Measurements from ENCODE around the gene HOXD12. TPM values are rescaled to one million over a fixed set of nuclear protein-coding genes. Genes with fewer than 3 reads are reported as not detected.
A peak's percentile ranks its signal among the peaks of the same experiment; 100 is the strongest.

The HOXD12 gene
- total RNA-seq, 1 donor from 2014 or later = not detected

DNA sequence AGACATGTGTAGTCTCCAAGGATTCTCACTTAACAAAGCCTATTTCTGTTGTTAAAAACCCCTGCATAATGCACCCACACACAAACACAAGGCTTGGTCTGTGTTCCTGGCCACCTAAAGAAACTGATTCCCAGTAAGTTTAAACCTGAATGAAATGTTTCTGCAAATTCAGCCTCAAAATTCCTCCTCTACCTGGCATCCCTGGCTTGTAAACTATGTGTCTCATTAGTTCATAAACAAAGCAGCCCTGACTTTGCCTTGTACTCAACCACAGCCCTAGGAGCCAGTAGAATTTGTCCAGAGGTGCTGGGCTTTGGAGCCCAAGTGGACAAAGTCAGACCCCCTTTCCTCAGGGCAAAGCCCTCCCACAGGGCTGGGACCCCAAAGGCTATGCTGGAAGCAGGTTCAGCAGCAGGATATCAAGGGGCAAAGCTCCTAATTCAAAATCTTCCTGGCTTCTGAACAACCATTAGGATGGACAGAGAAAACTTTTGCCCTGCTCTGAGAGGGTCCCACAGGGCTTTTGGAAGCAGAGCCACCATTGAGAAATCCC lies 9.7 kb upstream of the HOXD12 start:
- H3K36me3 Mint-ChIP-seq = no peaks in the 10 kb centered on the region
- no peak overlapping the region for H3K4me3 Mint-ChIP-seq
- no peak overlapping the region for H3K27ac Mint-ChIP-seq
- peaks cover 94% of the 10 kb centered on the region for H3K27me3 Mint-ChIP-seq
- no peak for DNase-seq (ENCODE audit: extremely low spot score, unreplicated experiment)
- H3K4me1 Mint-ChIP-seq (ENCODE audit: unreplicated experiment) = peaks cover 13% of the 10 kb centered on the region
- no peaks in the 10 kb centered on the region for H3K9me3 Mint-ChIP-seq
- TF ChIP-seq, protein P1, sequence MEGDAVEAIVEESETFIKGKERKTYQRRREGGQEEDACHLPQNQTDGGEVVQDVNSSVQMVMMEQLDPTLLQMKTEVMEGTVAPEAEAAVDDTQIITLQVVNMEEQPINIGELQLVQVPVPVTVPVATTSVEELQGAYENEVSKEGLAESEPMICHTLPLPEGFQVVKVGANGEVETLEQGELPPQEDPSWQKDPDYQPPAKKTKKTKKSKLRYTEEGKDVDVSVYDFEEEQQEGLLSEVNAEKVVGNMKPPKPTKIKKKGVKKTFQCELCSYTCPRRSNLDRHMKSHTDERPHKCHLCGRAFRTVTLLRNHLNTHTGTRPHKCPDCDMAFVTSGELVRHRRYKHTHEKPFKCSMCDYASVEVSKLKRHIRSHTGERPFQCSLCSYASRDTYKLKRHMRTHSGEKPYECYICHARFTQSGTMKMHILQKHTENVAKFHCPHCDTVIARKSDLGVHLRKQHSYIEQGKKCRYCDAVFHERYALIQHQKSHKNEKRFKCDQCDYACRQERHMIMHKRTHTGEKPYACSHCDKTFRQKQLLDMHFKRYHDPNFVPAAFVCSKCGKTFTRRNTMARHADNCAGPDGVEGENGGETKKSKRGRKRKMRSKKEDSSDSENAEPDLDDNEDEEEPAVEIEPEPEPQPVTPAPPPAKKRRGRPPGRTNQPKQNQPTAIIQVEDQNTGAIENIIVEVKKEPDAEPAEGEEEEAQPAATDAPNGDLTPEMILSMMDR (conservative IDR thresholded peaks at IDR 0.05) = no peak

DNA sequence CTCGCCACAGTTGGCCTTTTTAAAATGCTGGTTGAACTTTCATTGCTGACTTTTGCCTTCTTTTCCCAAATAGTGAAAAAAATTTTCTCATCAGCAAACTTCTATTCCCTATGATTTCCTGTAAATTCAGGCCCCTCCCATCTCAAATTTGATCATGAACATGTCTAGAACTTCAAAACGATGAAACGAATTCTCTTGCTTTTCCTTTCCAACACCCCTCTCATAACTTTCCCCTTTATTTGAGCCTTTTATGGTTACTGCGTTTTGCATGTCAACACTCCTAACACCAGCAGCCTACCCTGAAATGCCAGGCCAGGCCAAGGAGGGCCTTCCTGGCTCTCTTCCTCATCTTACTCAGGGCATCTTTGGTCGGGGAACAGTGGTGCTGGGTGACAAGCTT lies 8.7 kb upstream of the HOXD12 start:
- H3K9me3 Mint-ChIP-seq = no peaks in the 10 kb centered on the region
- peaks cover 12% of the 10 kb centered on the region for H3K4me1 Mint-ChIP-seq (ENCODE audit: unreplicated experiment)
- TF ChIP-seq, protein P1 (conservative IDR thresholded peaks at IDR 0.05) = no peak
- H3K27me3 Mint-ChIP-seq = peaks cover 94% of the 10 kb centered on the region
- H3K4me3 Mint-ChIP-seq = peak overlapping the region; percentile 82
- no peaks in the 10 kb centered on the region for H3K36me3 Mint-ChIP-seq
- H3K27ac Mint-ChIP-seq = no peak overlapping the region
- DNase-seq (ENCODE audit: extremely low spot score, unreplicated experiment) = no peak

DNA sequence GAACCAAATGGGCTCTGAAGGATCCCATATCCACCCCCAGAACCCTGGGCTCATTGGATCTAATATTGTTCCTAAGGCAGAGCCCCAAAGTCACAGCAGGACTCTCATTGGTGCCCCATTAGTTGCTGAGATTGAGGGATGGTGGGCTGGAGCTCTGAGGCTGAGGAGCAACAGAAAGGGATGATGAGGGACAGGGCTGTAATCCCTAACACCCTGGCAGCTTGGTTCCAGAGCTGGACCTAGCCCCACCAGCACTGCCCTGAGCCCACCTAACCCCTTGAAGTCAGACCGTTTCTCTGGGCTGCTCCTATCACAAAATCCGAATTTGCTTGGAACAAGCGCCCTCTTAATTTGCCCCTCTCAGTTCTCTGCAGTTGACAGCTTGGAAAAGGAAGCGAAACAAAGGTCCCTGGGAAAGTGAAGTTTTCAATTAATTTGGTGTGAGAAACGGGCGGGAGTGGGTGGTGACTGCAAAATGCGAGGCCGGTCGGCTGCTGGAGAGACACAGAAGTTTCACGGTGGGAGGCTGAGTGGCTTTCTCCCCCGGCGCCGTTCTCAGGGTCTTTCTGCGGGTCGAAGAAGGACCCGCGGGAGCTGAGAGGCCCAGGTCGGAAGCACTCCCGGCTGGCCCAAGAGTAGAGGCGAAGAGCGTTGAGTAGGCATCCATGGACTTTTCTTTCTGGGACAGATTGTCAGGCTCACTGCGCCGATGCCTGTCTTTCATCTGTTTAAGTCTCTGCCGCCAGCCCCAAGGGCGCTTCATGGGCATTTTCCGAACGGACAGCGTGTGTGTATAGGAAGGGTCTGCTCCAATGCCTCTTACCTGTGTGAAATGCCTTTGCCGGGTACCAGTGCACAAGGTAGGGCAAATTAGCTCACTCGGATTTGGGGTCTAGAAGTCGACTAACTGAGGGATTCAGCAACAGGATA lies 8.0 kb upstream of the HOXD12 start:
- DNase-seq (ENCODE audit: extremely low spot score, unreplicated experiment) = no peak
- H3K36me3 Mint-ChIP-seq = no peaks in the 10 kb centered on the region
- no peaks in the 10 kb centered on the region for H3K9me3 Mint-ChIP-seq
- TF ChIP-seq, protein P1 (conservative IDR thresholded peaks at IDR 0.05) = no peak
- H3K4me3 Mint-ChIP-seq = peak overlapping the region; percentile 82
- H3K27me3 Mint-ChIP-seq = peaks cover 94% of the 10 kb centered on the region
- H3K27ac Mint-ChIP-seq = no peak overlapping the region
- peaks cover 14% of the 10 kb centered on the region for H3K4me1 Mint-ChIP-seq (ENCODE audit: unreplicated experiment)

DNA sequence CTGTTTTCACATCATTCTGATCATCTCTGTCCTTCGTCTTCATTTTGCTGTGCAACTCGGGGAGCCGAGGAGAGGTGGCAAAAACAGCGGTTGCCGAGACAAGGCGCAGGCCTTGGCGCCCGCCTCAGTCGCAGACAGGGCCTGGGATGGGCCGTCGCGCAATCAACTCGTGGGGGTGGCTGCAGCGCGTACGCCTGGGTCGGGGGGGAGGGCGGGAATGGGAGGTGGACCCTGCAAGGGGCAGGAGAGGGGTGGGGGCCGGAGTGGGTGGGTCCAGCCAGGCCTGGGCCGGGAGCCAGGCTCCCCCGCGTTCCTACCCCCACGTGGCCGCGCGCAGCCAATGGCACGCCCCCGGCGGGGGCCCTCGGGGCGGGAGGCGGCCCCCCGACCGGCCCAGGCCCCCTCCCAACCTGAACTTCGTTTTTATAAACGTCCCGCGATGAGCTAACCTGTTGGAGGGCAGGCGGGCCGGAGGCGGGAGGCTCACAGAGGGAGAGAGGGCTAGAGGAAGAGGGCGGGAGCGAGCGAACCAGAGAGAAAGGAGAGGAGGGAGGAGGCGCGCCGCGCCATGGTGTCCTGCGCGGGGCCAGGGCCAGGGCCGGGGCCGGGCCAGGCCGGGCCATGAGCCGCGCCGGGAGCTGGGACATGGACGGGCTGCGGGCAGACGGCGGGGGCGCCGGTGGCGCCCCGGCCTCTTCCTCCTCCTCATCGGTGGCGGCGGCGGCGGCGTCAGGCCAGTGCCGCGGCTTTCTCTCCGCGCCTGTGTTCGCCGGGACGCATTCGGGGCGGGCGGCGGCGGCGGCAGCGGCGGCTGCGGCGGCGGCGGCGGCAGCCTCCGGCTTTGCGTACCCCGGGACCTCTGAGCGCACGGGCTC lies 7.1 kb upstream of the HOXD12 start, which contains the start of gene HOXD13:
Gene HOXD13 (plus strand): TSS at position 452 of the 875 bp plus-strand sequence. CDS start 170 bp downstream, at position 622.
- peaks cover 17% of the 10 kb centered on the region for H3K4me1 Mint-ChIP-seq (ENCODE audit: unreplicated experiment)
- H3K27ac Mint-ChIP-seq = no peak within 1 kb of the TSS
- H3K9me3 Mint-ChIP-seq = no peaks in the 10 kb centered on the region
- no peak for DNase-seq (ENCODE audit: extremely low spot score, unreplicated experiment)
- no peaks in the 10 kb centered on the region for H3K36me3 Mint-ChIP-seq
- peaks cover 94% of the 10 kb centered on the region for H3K27me3 Mint-ChIP-seq
- peak within 1 kb of the TSS; percentile 82 for H3K4me3 Mint-ChIP-seq
- TF ChIP-seq, protein P1 (conservative IDR thresholded peaks at IDR 0.05) = no peak

DNA sequence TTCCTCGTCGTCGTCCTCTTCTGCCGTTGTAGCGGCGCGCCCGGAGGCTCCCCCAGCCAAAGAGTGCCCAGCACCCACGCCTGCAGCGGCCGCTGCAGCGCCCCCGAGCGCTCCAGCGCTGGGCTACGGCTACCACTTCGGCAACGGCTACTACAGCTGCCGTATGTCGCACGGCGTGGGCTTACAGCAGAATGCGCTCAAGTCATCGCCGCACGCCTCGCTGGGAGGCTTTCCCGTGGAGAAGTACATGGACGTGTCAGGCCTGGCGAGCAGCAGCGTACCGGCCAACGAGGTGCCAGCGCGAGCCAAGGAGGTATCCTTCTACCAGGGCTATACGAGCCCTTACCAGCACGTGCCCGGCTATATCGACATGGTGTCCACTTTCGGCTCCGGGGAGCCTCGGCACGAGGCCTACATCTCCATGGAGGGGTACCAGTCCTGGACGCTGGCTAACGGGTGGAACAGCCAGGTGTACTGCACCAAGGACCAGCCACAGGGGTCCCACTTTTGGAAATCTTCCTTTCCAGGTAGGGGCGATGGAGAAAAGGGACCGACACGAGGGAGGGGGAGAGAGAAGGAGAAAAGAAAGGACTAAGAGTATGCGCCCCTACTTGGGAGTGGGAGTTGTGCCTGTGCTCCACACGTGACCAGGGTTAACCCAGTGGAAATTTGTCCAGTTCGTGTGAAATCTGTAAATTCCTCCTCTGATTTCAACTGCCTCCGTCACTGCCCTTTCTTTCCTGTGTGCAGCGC lies 6.3 kb upstream of the HOXD12 start:
- no peaks in the 10 kb centered on the region for H3K36me3 Mint-ChIP-seq
- H3K4me3 Mint-ChIP-seq = peak overlapping the region; percentile 60
- peaks cover 13% of the 10 kb centered on the region for H3K4me1 Mint-ChIP-seq (ENCODE audit: unreplicated experiment)
- no peak for DNase-seq (ENCODE audit: extremely low spot score, unreplicated experiment)
- TF ChIP-seq, protein P1 (conservative IDR thresholded peaks at IDR 0.05) = peak; percentile 25
- peak overlapping the region; percentile 14 for H3K27ac Mint-ChIP-seq
- no peaks in the 10 kb centered on the region for H3K9me3 Mint-ChIP-seq
- H3K27me3 Mint-ChIP-seq = peaks cover 94% of the 10 kb centered on the region

Measured in type B pancreatic cell (in vitro differentiated cells).